CD4-positive, alpha-beta T cell (primary cell): Measurements from ENCODE around the gene CRP. TPM values are rescaled to one million over a fixed set of nuclear protein-coding genes. Genes with fewer than 3 reads are reported as not detected.
"Not testable (repeated sequence)": the region's sequence is repeated elsewhere in the genome, so short reads cannot be mapped to it uniquely, and the experiment has no call there.

Experiments
- ATAC-seq: fragments of 200-7000 bp; cut with Tn5 transposase; one replicate; pipeline ENCODE4 v1.10.0; 2022; ENCODE audit warnings: mild to moderate bottlenecking; ENCODE audit not compliant: poor library complexity
- CTCF ChIA-PET: fragments of 350-600 bp; sonication (Branson Sonifier 250); formaldehyde crosslinking; loops from one replicate; lab custom pipeline; 2021; ENCODE audit warnings: antibody characterized with exemption, inconsistent platforms; lab: Charles Lee
- POLR2A ChIA-PET: fragments of 350-600 bp; sonication (Branson Sonifier 250); formaldehyde crosslinking; loops from one replicate; lab custom pipeline; 2021; ENCODE audit warnings: antibody characterized with exemption, inconsistent platforms; lab: Charles Lee
- DNase-seq, 14 experiments: peaks; one replicate each; pipeline ENCODE4 v3.0.0-alpha.2; 2013 to 2020; ENCODE audit warnings: mixed read lengths in 2 of 14
- H3K27ac ChIP-seq, 2 donors: one replicate each; pipeline versions ENCODE4 v1.5.1 to v1.7.0; 2013; ENCODE audit warnings: low read length in 2 of 2, low read depth in 1 of 2, mild to moderate bottlenecking in 1 of 2
- H3K27me3 ChIP-seq, 2 experiments: 1 replicate in 1 of 2; 2 replicates in 1 of 2; pipeline versions ENCODE4 v1.6.1 to v1.7.0; 2013; ENCODE audit warnings: low read length in 2 of 2, control low read depth in 1 of 2, mild to moderate bottlenecking in 1 of 2, moderate library complexity in 1 of 2; ENCODE audit not compliant: insufficient read depth in 2 of 2, control insufficient read depth in 1 of 2
- H3K36me3 ChIP-seq: one replicate; pipeline ENCODE4 v1.6.1; 2013; ENCODE audit warnings: low read length, control low read depth; ENCODE audit not compliant: insufficient read depth
- H3K4me1 ChIP-seq: one replicate; pipeline ENCODE4 v1.6.1; 2013; ENCODE audit warnings: low read length, control low read depth; ENCODE audit not compliant: insufficient read depth
- H3K4me3 ChIP-seq: one replicate; pipeline ENCODE4 v1.5.1; 2013; ENCODE audit warnings: mild to moderate bottlenecking, low read length, moderate library complexity
- H3K9me3 ChIP-seq, 2 experiments: 1 replicate in 1 of 2; 2 replicates in 1 of 2; pipeline versions ENCODE4 v1.6.1 to v1.7.0; 2013; ENCODE audit warnings: low read length in 2 of 2, mild to moderate bottlenecking in 2 of 2, control low read depth in 1 of 2, moderate library complexity in 1 of 2; ENCODE audit not compliant: control insufficient read depth in 1 of 2, insufficient read depth in 1 of 2
- H3K27ac Mint-ChIP-seq: one replicate; pipeline ENCODE4 v1.8.0; 2020; ENCODE audit warnings: mixed read lengths
- H3K27me3 Mint-ChIP-seq: one replicate; pipeline ENCODE4 v1.8.0; 2021; ENCODE audit warnings: mixed read lengths
- H3K36me3 Mint-ChIP-seq: one replicate; pipeline ENCODE4 v1.8.0; 2021; ENCODE audit warnings: low read depth, mixed read lengths
- H3K4me1 Mint-ChIP-seq: one replicate; pipeline ENCODE4 v1.8.0; 2021; ENCODE audit warnings: low read depth, mixed read lengths
- H3K4me3 Mint-ChIP-seq: one replicate; pipeline ENCODE4 v1.8.0; 2020; ENCODE audit warnings: mild to moderate bottlenecking, mixed read lengths
- H3K9me3 Mint-ChIP-seq: one replicate; pipeline ENCODE4 v1.8.0; 2020; ENCODE audit warnings: mixed read lengths
- CTCF ChIP-seq: fragments of 200-600 bp; IDR thresholded peaks from one replicate; pipeline ENCODE4 v1.8.0; 2022; ENCODE audit warnings: antibody characterized with exemption, mild to moderate bottlenecking
- intact Hi-C, 2 experiments: fragments of 100-400 bp; cut with DNase I in 1 of 2; cut with micrococcal nuclease in 1 of 2; formaldehyde crosslinking; loops; one replicate each; pipeline versions ENCODE4 v1.15.1 to v1.9.0; 2023 to 2025; cut with DNase I, micrococcal nuclease
- total RNA-seq, 174 experiments: library from RNA in 2 of 174; stranded (reverse) in 2 of 174; gene quantifications; one replicate each; pipeline ENCODE4 v1.2.3 and lab custom pipeline; 2021 to 2026

The CRP gene
- total RNA-seq, 2 experiments from 2014 or later, result not detected

GRCh38 chr1:159737238-159737916, 23.0 kb upstream of the CRP start:
- Mint-ChIP-seq H3K27ac (no peak overlapping the region), H3K4me3 (no peak overlapping the region), H3K36me3 (no peaks in the 10 kb centered on the region), H3K4me1 (no peaks in the 10 kb centered on the region), H3K9me3 (no peaks in the 10 kb centered on the region), H3K27me3 (peaks cover 21% of the 10 kb centered on the region)
- intact Hi-C loops, result no loop called here
- TF ChIP-seq CTCF, result no peak
- H3K4me1 ChIP-seq, result no peaks in the 10 kb centered on the region
- DNase-seq (no peak), ATAC-seq (no peak)
- H3K27me3 ChIP-seq, result peaks cover 0 to 4% of the 10 kb centered on the region in 2 experiments
- POLR2A ChIA-PET, result no interaction called here
- H3K9me3 ChIP-seq, result no peaks in the 10 kb centered on the region
- CTCF ChIA-PET, result no interaction called here
- no peak overlapping the region for H3K4me3 ChIP-seq
- no peaks in the 10 kb centered on the region for H3K36me3 ChIP-seq
- H3K27ac ChIP-seq, result no peak overlapping the region

- H3K36me3 ChIP-seq, H3K27ac ChIP-seq, H3K4me1 ChIP-seq, H3K4me1 Mint-ChIP-seq, H3K4me3 ChIP-seq, H3K27me3 ChIP-seq, DNase-seq, CTCF ChIA-PET, H3K27ac Mint-ChIP-seq, ATAC-seq, POLR2A ChIA-PET, H3K4me3 Mint-ChIP-seq, intact Hi-C loops, H3K36me3 Mint-ChIP-seq: not testable (repeated sequence)
- peaks cover 23% of the 10 kb centered on the region for H3K9me3 Mint-ChIP-seq
- peaks cover 12 to 21% of the 10 kb centered on the region in 2 experiments for H3K9me3 ChIP-seq
- peaks cover 41% of the 10 kb centered on the region for H3K27me3 Mint-ChIP-seq
Measured at GRCh38 chr1:159723188-159723587, 8.8 kb upstream of the CRP start.

- H3K36me3 Mint-ChIP-seq, result peaks cover 7% of the 10 kb centered on the region
- POLR2A ChIA-PET, result no interaction called here
Measured at GRCh38 chr1:159719990-159720389, 5.6 kb upstream of the CRP start.

More at GRCh38 chr1:159719990-159720389, 5.6 kb upstream of the CRP start:
- Histone ChIP-seq H3K4me1 (no peaks in the 10 kb centered on the region), H3K9me3 (peaks cover 15 to 21% of the 10 kb centered on the region in 2 experiments), H3K27me3 (peaks cover 0 to 12% of the 10 kb centered on the region in 2 experiments), H3K4me3 (no peak overlapping the region), H3K36me3 (no peaks in the 10 kb centered on the region), H3K27ac (no peak overlapping the region)
- no peak overlapping the region for H3K27ac Mint-ChIP-seq
- DNase-seq (no peak), ATAC-seq (no peak)
- H3K4me1 Mint-ChIP-seq, result no peaks in the 10 kb centered on the region
- H3K9me3 Mint-ChIP-seq, result peaks cover 28% of the 10 kb centered on the region
- no peak for TF ChIP-seq CTCF
- no peak overlapping the region for H3K4me3 Mint-ChIP-seq
- H3K27me3 Mint-ChIP-seq, result peaks cover 33% of the 10 kb centered on the region
- CTCF ChIA-PET, result no interaction called here
- intact Hi-C loops, result no loop called here
